ENCODE data around the gene NPEPL1. TPM values are rescaled to one million over a fixed set of nuclear protein-coding genes. Genes with fewer than 3 reads are reported as not detected.

The NPEPL1 gene
- total RNA-seq, 3 donors from 2014 or later = 26.8 to 35.7 (median 30.8) TPM

DNA sequence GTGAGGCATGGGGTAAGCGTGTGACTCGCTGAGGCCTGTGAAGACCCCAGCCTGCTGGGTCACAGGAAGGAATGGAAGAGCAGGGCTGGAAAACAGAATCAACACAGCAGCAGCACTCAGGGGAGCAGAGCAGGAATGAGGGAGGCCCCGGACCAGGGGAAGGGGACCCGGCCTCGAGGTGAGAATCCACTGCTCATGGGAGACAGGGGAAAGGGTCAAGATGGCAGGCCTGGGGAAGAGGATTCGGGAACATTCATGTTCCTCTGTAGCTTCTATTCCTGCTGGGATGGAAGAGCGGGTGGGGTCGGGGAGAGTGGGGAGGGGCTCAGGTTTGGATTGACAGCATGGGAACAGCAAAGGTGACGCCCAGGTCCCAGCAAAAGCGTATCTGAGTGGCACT, 59.4 kb downstream of the NPEPL1 start:
- no peak for TF ChIP-seq POLR2A (IDR thresholded peaks at IDR 0.05)
- TF ChIP-seq, protein P1, sequence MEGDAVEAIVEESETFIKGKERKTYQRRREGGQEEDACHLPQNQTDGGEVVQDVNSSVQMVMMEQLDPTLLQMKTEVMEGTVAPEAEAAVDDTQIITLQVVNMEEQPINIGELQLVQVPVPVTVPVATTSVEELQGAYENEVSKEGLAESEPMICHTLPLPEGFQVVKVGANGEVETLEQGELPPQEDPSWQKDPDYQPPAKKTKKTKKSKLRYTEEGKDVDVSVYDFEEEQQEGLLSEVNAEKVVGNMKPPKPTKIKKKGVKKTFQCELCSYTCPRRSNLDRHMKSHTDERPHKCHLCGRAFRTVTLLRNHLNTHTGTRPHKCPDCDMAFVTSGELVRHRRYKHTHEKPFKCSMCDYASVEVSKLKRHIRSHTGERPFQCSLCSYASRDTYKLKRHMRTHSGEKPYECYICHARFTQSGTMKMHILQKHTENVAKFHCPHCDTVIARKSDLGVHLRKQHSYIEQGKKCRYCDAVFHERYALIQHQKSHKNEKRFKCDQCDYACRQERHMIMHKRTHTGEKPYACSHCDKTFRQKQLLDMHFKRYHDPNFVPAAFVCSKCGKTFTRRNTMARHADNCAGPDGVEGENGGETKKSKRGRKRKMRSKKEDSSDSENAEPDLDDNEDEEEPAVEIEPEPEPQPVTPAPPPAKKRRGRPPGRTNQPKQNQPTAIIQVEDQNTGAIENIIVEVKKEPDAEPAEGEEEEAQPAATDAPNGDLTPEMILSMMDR (IDR thresholded peaks at IDR 0.05) = no peak
- TF ChIP-seq POLR2AphosphoS5 (IDR thresholded peaks at IDR 0.05) = no peak
- intact Hi-C loops (cut with DNase I; ENCODE audit: low total_unique reads) = no loop called here

DNA sequence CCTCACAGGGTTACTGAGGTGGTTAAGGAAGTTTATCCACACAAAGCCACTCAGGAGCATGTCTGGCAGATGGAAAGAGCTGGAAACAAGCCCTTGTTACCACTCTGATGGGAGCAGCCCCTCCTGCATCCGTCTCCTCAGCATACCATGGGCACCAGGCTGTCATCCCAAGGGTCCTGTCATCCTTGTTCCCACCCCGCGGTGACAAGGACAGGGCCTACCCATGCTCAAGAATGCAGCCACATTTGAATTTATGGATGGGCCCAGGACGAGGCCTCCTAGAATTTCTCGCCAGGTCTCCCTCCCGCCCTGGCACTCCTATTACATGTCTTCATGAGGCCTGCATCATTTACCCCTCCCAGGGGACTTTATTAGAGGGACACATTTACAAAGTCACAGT, 60.0 kb downstream of the NPEPL1 start:
- Histone ChIP-seq H3K27me3 (peaks cover 0 to 5% of the 10 kb centered on the region in 2 donors), H3K27ac (no peak overlapping the region), H3K4me3 (no peak overlapping the region), H3K9me3 (no peaks in the 10 kb centered on the region), H3K4me1 (no peaks in the 10 kb centered on the region), H3K36me3 (no peaks in the 10 kb centered on the region)
- TF ChIP-seq, protein P1 (IDR thresholded peaks at IDR 0.05) = no peak
- no peak for DNase-seq (ENCODE audit: low spot score in 2 of 2)
- intact Hi-C loops (cut with DNase I; ENCODE audit: low total_unique reads) = no loop called here

More for the DNA sequence above, 59.4 kb downstream of the NPEPL1 start:
- Histone ChIP-seq H3K9me3 (no peaks in the 10 kb centered on the region), H3K36me3 (no peaks in the 10 kb centered on the region), H3K4me1 (no peaks in the 10 kb centered on the region), H3K27ac (no peak overlapping the region), H3K4me3 (no peak overlapping the region), H3K27me3 (peaks cover 0 to 11% of the 10 kb centered on the region in 2 donors)
- no peak for DNase-seq (ENCODE audit: low spot score in 2 of 2)

DNA sequence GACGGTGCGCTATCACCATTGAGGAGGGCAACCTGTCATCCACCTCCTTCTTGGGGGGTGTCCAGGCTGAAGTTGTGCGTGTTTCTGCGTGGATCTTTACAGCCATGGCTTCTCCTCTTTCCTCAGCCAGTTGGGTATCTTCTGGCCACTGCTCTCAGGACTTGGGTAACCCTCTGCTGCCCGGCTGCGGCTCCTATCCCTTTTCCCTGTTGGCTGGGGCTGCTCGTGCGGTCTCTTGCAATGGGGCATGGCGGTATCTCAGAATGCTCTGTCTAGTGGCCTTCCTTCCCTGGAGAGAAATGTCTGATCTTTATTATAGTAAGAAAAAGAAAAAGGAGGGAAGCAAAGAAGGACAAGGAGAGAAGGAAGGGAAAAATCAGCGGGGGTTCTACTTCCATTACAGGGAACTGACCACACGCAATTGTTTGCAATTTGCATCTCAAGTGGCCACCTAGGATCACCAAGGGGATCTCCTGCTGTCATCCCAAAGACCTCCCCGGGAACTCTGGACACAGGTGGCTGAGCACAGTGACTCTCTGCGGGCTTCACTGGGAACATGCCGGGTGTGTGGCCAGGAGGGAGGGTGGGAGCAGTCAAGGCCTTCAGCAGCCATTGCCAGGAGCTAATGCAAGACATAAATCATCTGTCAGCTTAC, 60.8 kb downstream of the NPEPL1 start:
- H3K27me3 ChIP-seq = no peaks in the 10 kb centered on the region

DNA sequence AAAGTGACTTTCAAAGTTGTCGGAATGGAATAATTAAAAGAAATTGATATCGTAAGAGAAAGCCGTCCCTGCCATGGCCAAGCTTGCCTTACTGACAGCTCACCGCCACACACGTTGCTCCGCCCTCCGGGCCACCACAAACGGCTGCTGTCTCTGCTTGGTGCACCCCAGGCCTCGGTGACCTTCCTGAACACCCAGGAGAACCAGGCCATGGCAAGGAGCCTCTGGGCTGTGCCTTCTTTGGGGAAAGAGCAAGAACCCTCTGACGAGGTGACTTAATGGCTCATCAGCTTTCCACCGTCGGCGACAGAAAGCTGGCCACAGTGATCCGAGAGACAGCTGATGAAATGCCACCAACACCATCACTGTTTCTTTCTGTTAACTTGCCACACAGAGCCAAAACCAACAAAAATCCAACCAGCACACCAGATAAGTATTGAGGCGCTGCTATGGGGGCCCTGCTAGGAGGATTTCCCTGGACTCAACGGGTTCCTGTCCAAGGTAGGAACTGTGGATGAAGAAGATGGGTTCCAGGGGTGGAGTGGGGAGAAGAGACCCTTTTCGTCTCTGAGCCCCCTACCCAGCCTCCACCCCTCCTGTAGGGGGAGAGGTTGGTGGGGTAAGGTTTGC, 61.4 kb downstream of the NPEPL1 start:
- Histone ChIP-seq H3K9me3 (no peaks in the 10 kb centered on the region), H3K4me3 (no peak overlapping the region), H3K27me3 (no peaks in the 10 kb centered on the region), H3K27ac (no peak overlapping the region), H3K4me1 (no peaks in the 10 kb centered on the region), H3K36me3 (no peaks in the 10 kb centered on the region)
- no peak for DNase-seq (ENCODE audit: low spot score in 2 of 2)
- intact Hi-C loops (cut with DNase I; ENCODE audit: low total_unique reads) = no loop called here
- TF ChIP-seq POLR2A (IDR thresholded peaks at IDR 0.05) (no peak), POLR2AphosphoS5 (IDR thresholded peaks at IDR 0.05) (no peak)
- TF ChIP-seq, protein P1 (IDR thresholded peaks at IDR 0.05) = no peak

More for the DNA sequence above, 60.8 kb downstream of the NPEPL1 start:
- TF ChIP-seq, protein P1 (IDR thresholded peaks at IDR 0.05) = no peak
- TF ChIP-seq POLR2A (IDR thresholded peaks at IDR 0.05) (no peak), POLR2AphosphoS5 (IDR thresholded peaks at IDR 0.05) (no peak)
- Histone ChIP-seq H3K27ac (no peak overlapping the region), H3K36me3 (no peaks in the 10 kb centered on the region), H3K9me3 (no peaks in the 10 kb centered on the region), H3K4me1 (no peaks in the 10 kb centered on the region), H3K4me3 (no peak overlapping the region)
- no peak for DNase-seq (ENCODE audit: low spot score in 2 of 2)
- intact Hi-C loops (cut with DNase I; ENCODE audit: low total_unique reads) = no loop called here

DNA sequence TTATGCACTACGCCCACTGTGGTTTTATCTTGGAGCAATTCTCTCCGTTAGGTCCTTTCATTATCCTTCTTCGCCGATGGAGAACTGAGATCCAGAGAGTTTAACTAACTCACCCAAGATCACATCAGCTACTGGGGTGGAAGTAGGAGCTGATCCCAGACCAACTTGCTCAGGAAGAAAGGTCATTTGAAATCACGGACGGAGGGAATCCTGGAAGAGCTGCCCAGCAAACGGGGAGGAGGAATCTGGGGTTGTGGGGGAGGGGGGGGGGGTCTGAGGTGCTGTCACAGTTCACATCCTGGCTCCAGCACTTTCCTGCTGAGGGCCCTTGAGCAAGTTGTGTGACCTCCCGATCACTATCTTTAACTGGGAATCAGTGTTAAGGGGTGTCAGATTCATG, 62.0 kb downstream of the NPEPL1 start:
- no peak for DNase-seq (ENCODE audit: low spot score in 2 of 2)
- no peak overlapping the region for H3K27ac ChIP-seq
- no peak for TF ChIP-seq POLR2AphosphoS5 (IDR thresholded peaks at IDR 0.05)
- no peak for TF ChIP-seq POLR2A (IDR thresholded peaks at IDR 0.05)
- TF ChIP-seq, protein P1 (IDR thresholded peaks at IDR 0.05) = no peak
- H3K9me3 ChIP-seq = no peaks in the 10 kb centered on the region
- intact Hi-C loops (cut with DNase I; ENCODE audit: low total_unique reads) = no loop called here
- no peak overlapping the region for H3K4me3 ChIP-seq
- H3K36me3 ChIP-seq = no peaks in the 10 kb centered on the region
- H3K27me3 ChIP-seq = no peaks in the 10 kb centered on the region
- H3K4me1 ChIP-seq = no peaks in the 10 kb centered on the region

Measured in breast epithelium (tissue), 4 donors.